Fibroblast of skin of left biceps (primary cell): ENCODE data around the gene FAM168A.

Source experiments
- DNase-seq, 2 experiments: peaks; one replicate each; pipeline ENCODE4 v3.0.0-alpha.2; 2013; ENCODE audit warnings: low read depth in 2 of 2

FAM168A gene

DNA sequence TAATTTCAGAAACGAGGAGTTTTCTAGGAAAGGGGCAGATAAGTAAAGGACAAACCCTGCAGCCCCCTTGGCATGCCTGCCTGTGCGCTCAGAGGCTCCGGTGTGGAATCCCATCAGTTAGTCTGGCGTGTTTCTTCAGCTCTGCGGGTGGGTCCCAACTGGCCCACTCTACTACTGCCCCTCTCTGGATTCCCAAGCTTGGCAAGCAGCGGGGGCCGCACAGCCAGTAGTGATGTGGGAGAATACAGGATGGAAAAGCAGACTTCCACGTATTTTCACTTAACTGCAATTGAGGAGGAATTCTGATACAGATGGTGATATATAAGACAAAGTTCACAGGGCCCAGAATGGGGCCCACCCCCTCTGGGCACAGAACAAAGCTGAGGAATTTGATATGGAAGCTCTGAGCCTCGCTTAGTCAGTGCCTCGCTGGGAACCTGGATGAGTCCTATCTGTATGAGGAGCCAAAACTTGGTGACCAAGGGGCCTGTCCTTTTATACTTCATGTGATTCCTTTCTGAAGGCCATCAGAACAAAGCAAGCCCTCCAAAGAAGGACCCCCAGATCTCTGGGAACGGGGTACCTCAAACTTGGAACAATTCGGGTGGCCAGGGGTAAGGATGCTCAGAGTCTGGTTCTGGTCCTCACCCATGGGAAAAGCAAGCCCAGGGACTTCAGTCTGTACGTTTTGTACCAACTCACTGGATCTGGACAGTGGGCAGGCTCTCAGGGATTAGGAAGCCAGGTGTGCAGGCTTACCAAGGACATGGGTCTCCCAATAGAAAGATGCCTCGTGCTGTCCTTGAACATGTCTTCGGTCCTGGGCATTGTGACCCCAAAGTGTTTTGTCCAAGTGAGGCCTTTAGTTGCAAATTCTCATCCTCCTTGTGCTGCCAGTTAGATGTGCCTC lies 195.7 kb downstream of the FAM168A start:
- DNase-seq, result no peak

DNA sequence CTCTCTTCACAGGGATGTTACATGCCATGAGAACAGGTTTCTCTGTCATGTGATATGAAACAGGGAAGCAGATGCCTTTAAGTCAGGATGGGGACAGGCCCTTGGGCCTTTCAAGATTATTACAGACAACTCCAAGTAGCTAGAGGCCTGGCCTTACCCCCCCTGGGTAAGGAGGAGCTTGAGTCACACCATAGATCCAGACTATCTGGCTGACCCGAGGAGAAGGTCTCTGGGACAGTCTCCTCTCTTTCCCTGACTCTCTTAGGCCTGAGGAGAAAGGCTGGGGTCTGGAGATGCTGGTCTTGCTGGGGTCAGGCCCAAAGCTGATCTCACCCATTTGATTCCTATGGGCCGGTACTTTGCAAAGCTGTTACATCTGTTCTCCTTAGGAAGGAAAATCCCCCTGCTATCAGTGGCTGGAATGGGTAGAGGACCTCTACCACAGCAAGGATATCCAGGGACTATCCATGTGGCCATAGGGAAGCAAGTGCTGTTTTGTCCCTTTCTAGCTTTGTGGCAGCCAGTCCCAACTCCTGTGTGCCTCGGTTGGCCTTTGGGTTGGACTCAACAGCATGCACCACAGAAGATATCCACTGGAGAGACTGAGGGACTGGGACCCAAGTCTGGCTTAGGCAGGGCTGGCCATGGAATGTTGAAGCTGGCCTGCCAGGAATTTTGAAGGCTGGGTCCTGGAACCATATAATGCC lies 196.5 kb downstream of the FAM168A start:
- DNase-seq, result no peak

DNA sequence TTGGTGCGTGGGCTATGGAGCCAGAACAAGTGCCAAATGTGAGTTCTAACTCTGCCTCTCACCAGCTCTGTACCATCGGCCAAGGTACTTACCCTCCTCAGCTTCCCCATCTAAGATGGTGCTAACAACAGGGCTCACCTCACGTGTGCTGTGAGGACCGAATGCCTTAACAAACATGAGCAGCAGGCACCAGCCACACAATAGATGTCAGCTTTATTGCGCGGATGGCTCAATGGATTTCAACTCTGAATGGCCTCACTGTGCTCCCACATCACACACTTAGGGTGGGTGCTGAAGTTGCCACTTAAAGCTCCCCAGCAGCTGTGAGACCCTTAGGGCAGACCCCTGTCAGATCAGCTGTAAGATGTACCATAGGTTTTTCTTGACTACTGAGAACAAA lies 197.6 kb downstream of the FAM168A start:
- no peak for DNase-seq

DNA sequence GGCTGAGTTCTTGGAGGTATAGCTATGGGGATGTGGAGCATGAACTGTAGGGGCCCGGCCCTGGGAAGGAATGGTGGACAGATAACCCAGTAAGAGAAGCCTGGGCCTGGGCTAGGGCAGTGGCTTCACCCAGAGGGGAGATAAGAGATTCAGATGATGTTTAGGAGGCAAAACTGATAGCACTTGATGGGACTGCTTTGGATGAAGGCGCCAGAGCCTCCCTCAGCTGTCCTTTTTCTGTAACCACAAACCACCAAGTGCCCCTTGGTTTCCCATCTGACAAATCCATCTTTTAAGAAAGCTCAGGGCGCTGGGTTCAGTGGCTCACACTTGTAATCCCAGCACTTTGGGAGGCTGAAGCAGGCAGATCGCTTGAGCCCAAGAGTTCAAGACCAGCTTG lies 198.3 kb downstream of the FAM168A start:
- no peak for DNase-seq

DNA sequence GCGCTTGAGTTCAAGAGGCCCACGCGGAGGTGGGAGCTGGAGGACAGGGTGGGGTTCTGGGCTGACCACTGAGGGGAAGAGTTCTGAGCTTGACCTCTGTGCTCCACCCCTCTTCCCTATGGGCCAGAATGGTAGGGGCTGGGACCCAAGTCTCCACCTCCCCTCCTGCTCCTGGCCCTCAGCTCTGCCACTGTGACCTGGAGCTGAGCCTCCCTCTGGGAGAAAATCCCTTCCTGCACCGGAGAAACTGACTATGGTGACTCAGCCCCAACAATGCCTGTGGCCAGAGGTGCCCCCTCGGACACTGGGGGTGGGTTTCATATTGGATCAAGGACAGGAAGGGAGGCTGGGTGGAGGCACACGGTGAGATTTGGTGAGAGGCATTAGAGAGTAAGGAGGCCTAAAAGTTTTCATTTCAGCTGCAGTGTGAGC lies 198.7 kb downstream of the FAM168A start:
- no peak for DNase-seq

DNA sequence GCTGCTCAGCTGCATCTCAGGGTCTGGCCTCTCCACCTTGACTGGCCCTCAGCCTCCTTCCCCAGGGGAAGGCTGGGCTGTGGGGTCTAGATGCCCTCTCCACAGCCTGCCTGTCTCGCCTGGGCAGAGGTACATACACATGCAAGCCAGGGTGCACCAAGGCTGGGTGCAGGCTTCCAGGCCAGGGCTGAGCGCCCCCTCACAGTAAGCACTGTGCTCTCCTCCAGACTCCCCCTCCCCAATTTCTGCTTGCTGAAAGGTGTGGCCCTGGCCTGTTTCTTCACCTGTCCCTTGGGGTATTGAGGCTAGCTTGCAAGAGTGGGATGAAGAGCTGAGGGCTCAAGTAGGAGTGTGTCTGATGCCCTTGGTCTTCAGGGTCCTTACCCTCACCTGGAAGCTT lies 199.2 kb downstream of the FAM168A start:
- no peak for DNase-seq

DNA sequence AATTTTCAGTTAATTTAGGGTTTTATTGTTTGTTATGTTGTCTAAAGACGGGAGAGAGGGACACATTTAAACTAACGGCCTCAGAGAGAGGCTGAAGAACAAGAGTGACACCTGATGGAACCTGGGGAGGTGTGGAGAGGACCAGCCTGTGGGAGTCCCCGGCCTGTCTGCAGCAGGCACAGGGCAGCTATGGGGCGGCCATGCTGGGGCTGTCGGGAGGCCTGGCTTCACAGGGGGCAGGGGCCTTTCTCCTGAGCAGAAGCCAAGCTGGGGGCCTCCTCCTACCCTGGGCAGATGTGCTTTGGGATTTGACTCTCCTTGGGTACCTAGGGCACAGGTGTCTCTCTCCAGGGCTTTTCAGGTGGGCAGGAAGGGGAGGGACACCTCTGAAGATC lies 199.8 kb downstream of the FAM168A start:
- no peak for DNase-seq

DNA sequence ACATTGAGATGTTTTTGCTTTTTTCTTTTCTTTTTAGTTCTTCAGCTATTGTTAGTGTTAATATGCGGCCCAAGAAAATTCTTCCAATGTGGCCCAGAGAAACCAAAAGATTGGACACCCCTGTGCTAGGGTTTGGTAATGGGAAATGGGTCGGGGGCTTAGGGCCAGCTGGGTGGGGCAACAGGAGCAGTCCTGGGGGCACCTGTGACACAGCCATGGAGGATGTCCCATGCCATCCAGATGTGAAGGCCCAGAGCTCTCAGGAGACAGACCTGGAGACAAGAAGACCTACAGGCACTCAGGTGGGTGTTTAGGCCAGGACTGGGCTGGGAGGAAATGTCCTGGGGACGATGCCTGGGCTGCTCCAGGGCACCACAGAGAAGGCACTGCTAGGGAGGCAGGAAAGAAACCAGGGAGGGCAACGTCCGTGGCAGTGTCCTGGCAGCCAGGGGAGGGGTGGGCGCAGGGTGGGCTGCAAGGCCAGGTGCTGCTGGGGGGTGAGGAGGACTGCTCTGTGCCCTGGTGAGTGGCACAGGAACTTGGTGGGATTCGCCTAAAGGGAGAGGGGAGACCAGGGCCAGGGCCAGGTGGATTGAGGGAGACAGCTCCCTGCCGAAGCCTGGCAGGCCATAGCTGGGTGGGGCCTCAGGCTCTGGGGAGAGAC lies 200.3 kb downstream of the FAM168A start:
- DNase-seq, result no peak

DNA sequence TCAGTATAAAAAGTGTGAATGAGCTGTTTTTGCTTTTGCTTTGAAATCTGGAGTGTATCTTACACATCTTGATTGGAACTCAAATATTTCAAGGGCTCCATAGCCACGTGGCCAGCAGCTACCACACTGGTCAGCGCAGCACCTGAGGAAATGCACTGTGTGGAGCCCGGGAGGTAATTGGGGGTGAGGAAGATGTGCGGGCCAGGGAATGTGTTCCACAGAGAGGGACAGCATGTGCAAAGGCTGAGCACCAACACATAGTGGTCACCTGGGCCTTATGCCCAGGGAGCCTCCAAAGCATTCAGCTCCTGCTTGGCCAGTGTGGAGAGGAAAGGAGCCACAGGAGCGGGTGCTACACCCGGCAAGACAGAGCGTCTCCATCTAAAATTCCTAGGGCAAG lies 200.9 kb downstream of the FAM168A start:
- no peak for DNase-seq

DNA sequence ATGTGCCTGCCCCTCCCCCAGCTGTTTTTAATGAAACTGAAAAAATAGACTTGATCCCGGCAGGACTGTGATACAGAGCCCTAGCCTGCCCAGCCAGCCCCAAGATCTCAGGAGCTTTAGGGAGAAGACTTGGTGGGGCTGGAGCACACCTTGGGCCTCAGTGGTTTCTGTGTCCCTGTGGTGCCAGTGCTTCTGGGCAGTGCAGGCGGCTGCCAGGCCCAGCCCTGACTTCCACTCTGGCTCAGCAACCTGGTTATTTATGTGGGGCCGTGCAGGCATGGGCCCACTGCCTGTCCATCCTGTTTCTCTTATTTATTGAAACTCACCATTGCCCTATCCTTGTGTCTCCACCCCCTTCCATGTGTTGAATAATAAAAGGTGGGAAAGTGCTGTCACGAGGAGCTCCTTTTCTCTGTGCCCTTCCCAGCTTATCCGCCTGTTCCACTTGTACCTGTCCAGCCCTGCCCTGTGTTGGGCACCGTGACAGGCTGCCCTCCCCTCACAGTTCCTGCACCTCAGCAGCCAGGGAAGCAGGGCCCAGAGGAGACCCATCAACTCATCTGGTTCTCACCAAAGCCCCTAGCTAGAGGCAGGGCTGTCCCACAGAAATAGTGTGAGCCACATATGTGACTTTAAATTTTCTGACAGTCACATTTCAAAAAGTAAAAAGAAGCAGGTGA lies 201.5 kb downstream of the FAM168A start:
- DNase-seq, result no peak

DNA sequence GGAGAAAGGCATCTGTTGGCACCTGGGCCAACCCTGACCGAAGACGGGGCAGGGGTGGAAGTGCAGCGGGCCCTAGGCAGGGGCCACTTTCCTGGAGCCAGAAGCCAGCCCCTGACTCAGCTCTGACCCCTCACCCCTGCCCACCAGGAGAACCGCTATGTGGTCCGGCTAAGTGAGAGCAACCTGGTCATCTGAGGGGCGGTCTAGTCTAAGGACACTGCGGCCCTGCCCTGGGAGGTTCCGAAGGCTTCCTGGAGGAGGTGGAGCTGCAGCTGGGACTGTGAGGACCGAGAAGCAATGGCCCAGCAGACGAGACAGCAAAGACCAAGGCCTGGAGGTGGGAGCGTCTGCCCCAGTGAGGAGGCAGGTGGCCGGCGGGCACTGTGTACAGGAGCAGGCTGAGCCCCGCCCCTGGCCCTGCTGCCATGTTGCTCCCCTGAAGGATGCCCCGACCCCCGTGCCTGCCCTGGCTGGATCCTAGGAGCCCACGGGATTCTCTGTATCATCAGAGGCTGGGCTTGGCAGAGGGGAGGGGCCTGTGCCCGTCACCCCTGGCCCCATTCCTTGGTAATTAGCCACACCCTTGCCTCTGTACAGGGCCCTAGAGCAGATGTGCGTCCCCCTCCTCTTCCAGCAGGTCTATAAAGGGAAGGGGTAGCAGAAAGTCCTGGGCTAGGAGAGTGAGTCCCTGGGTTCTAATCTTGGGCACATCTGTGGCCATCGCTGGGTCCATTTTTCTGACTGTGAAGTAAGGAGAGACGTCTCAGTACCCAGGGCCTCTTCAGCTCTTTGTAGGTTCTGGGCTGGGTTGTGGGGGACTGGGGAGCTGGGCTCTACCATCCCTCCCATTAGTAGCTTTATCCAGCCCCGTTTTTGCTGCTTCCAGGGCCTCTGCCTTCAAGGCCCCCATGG lies 202.4 kb downstream of the FAM168A start:
- DNase-seq, result no peak

DNA sequence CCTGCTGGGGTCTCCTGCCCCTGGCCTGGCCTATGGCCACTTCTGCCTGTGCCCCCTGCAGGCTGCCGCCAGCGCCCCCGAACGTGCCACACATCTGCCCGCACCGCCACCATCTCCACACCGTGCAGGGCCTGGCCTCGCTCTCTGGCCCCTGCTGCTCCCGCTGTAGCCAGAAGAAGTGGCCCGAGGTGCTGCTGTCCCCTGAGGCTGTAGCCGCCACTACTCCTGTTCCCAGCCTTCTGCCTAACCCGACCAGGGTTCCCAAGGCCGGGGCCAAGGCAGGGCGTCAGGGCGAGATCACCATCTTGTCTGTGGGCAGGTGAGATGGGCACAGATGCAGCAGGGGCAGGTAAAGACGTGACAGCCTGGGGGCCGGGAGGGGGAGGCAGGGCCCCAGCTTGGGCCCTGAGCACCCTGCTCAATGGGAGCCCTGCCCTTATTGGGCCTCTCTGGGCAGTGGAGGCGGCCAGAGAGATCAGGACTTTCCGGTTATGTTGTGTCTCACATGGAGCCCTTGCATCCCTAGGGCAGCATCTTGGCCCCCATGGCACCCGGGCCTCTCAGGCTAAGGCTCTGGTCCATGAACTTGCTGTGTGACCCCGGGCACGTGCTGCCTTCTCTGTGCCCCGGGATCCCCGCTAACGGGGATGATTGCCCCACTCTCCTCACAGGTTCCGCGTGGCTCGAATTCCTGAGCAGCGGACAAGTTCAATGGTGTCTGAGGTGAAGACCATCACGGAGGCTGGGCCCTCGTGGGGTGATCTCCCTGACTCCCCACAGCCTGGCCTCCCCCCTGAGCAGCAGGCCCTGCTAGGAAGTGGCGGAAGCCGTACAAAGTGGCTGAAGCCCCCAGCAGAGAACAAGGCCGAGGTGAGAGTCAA lies 203.3 kb downstream of the FAM168A start:
- no peak for DNase-seq

DNA sequence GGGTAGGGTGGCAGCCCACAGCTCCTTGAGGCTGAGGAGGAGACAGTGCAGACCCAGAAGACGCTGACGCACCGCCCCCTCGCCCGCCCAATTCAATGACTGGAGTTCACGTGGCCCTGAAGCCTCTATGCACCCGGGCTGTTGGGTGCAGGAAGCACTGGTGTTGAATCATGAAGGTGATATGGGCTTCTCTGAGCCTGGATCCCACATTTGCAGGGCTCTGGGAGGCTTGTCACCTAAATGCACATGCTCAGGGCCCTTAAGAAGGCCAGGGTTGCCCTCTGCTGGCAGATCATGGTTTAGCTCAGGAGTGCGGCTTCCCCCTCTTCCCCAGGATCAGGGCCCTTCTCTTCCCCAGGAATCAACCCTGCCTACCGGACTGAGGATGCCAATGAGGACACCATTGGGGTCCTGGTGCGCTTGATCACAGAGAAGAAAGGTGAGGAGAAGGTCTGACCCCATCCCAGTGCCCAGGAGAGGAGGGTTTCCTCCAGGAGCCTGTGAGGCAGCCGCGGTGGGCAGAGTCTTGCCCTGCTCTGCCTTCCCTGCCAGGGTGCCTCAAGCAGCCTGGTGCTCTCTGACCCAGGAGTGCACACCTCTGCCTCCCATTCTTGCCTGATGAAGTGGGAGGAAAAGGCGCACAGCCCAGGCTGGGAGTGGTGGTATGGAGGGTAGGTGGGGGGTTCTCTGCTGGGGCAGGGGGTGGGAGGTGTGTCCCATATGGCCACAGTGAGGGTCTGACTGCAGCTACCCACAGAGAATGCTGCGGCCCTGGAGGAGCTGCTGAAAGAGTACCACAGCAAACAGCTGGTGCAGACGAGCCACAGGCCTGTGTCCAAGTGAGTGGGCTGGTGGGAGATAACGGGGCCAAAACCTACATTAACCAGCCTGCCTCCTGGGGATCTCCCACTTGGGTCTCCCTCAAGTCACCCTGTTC lies 204.2 kb downstream of the FAM168A start:
- DNase-seq, result peak in 1 of 2 experiments; percentile 42

DNA sequence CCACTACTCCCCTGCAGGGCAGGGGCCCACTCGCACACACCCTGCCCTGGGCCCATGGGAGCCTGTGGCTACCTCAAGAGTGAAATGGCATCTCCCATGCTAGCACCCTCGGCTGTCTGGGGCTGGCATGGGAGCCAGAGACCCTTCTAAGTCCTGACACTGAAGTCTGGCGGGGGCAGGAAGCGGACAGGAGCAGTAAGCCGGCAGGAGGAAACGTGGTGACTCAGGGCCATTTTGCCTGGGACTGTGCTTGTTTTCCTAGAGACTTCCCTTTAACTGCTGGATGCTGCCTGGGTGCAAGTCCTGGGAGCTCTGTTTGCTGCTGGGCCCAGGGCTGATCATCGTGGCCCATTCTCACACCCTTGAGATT lies 204.9 kb downstream of the FAM168A start:
- DNase-seq, result no peak

DNA sequence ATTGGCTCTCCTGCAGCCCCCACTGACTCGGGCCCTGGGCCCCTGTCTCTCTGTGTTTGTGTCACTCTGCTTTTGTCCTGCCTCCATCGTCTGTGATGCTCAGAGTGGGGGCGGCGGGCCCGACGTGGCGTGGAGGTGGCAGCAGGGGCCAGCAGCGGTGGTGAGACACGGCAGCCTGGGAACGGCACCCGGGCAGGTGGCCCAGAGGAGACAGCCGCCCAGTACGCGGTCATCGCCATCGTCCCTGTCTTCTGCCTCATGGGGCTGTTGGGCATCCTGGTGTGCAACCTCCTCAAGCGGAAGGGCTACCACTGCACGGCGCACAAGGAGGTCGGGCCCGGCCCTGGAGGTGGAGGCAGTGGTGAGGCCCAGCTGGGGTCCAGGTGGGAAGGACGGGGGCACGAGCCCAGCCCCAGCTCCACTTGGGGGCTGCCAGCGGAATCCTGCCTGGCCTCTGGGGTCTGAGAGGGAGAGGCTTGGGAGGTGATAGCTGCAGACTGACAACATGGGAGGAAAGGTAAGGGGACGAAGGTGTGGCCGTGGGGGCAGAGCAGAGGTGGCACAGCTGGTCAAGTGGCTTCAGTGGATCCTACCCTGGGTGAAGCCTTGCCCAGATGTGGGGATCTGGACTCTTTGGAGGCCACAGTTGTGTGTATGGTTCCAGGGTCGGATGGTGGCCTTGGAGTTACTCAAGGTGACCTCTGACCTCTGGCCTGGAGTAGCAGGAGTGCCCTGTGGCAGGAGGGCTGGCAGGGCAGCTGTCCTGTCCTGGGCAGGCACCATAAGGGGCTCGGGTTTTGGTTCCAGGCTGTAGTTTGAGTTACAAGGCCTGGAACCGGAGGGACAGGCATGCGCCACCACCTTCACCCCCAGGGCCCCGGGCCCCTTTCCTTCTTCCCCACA lies 205.6 kb downstream of the FAM168A start:
- DNase-seq, result no peak

DNA sequence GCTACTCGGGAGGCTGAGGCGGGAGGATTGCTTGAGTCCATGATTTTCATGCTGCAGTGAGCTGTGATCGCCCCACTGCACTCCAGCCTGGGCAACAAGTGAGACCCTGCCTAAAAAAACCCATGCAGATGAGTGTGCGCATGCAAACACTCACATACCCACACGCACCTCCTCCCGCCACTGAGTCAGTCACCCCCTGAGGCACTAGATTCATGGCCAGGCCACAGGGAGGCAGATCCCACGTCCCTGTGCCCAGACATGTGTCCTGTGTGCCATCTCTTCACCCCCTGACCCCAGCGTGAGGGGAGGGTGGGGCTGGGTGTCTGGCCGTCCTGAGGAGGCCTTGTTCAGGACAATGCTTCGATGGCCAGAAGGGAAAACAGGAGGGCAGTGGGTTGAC lies 206.2 kb downstream of the FAM168A start:
- no peak for DNase-seq

DNA sequence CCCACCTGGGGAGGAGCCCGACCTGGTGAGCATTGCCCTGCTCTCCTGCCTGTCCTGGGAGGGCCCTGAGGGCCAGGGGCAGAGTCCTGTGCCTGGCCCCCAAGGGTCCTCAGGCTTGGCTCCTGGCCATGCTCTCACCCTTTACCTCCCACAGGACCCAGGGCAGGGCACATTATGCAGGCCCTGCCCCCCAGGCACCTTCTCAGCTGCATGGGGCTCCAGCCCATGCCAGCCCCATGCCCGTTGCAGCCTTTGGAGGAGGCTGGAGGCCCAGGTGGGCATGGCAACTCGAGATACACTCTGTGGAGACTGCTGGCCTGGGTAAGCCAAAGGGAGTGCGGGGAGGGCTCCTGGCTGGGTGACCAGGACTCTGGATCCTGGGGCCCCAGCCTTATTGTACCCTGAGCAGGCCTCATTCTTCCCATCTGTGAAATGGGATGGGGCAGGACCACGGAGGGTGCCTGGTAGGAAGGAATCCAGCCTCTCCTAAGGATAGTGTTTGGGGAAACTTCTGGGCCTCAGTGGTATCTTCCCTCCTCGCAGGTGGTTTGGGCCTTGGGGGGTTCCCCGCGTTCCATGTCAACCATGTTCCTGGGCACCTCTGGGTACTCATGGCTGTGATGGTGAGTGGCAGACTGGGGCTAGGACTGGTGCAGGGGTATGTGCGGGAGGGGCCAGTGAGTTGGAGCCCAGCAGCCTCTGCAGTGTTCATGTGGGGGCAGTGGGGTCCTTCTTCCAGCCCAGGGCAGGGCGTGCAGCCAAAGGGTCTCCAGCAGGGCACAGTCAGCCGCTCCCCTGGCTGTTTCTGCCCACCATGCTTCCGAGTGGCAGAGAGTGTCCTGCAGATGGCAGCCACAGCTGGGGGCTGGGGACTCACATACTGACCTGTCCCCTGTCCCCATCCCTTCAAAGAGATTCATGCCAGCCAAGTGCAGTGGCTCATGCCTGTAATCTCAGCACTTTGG lies 207.0 kb downstream of the FAM168A start:
- no peak for DNase-seq
